Measurements from ENCODE around the gene SLC6A20.

Gene SLC6A20

GRCh38 chr3:45765958-45766357 is 30.4 kb downstream of the SLC6A20 start:
- Histone ChIP-seq H3K27me3 (ENCODE audit: insufficient read depth, low read depth, severe bottlenecking) (no peaks in the 10 kb centered on the region), H3K4me3 (ENCODE audit: low read depth, low read length) (no peak overlapping the region), H3K36me3 (no peaks in the 10 kb centered on the region), H3K27ac (no peak overlapping the region), H3K9me3 (ENCODE audit: severe bottlenecking) (no peaks in the 10 kb centered on the region)
- TF ChIP-seq CTCF (IDR thresholded peaks at IDR 0.05; ENCODE audit: low read depth, low read length) = no peak
- DNase-seq = no peak

GRCh38 chr3:45765266-45765851 is 31.0 kb downstream of the SLC6A20 start:
- no peaks in the 10 kb centered on the region for H3K36me3 ChIP-seq
- TF ChIP-seq CTCF (IDR thresholded peaks at IDR 0.05; ENCODE audit: low read depth, low read length) = no peak
- H3K27me3 ChIP-seq (ENCODE audit: insufficient read depth, low read depth, severe bottlenecking) = no peaks in the 10 kb centered on the region
- H3K9me3 ChIP-seq (ENCODE audit: severe bottlenecking) = no peaks in the 10 kb centered on the region
- H3K4me3 ChIP-seq (ENCODE audit: low read depth, low read length) = no peak overlapping the region
- no peak overlapping the region for H3K27ac ChIP-seq
- DNase-seq = no peak

GRCh38 chr3:45763303-45763675 is 33.0 kb downstream of the SLC6A20 start:
- Histone ChIP-seq H3K4me3 (ENCODE audit: low read depth, low read length) (no peak overlapping the region), H3K27me3 (ENCODE audit: insufficient read depth, low read depth, severe bottlenecking) (no peaks in the 10 kb centered on the region), H3K36me3 (no peaks in the 10 kb centered on the region), H3K27ac (no peak overlapping the region), H3K9me3 (ENCODE audit: severe bottlenecking) (no peaks in the 10 kb centered on the region)
- DNase-seq = no peak
- TF ChIP-seq CTCF (IDR thresholded peaks at IDR 0.05; ENCODE audit: low read depth, low read length) = no peak

GRCh38 chr3:45762647-45763302 is 33.6 kb downstream of the SLC6A20 start:
- no peaks in the 10 kb centered on the region for H3K9me3 ChIP-seq (ENCODE audit: severe bottlenecking)
- no peak for TF ChIP-seq CTCF (IDR thresholded peaks at IDR 0.05; ENCODE audit: low read depth, low read length)
- H3K36me3 ChIP-seq = no peaks in the 10 kb centered on the region
- H3K4me3 ChIP-seq (ENCODE audit: low read depth, low read length) = no peak overlapping the region
- H3K27me3 ChIP-seq (ENCODE audit: insufficient read depth, low read depth, severe bottlenecking) = no peaks in the 10 kb centered on the region
- no peak for DNase-seq
- H3K27ac ChIP-seq = no peak overlapping the region

- Histone ChIP-seq H3K36me3 (no peaks in the 10 kb centered on the region), H3K27me3 (ENCODE audit: insufficient read depth, low read depth, severe bottlenecking) (no peaks in the 10 kb centered on the region), H3K27ac (no peak overlapping the region), H3K4me3 (ENCODE audit: low read depth, low read length) (no peak overlapping the region), H3K9me3 (ENCODE audit: severe bottlenecking) (no peaks in the 10 kb centered on the region)
- TF ChIP-seq CTCF (IDR thresholded peaks at IDR 0.05; ENCODE audit: low read depth, low read length) = no peak
- no peak for DNase-seq
Measured at GRCh38 chr3:45761831-45762230, 34.5 kb downstream of the SLC6A20 start.

Data from WERI-Rb-1 (cell line).